HG03460 (cell line): ENCODE data around the gene CALML5.
"Not testable (repeated sequence)": the region's sequence is repeated elsewhere in the genome, so short reads cannot be mapped to it uniquely, and the experiment has no call there.

Experiments
- ATAC-seq: cut with Tn5 transposase; IDR thresholded peaks from one replicate; pipeline ENCODE4 v1.9.1; 2021; ENCODE audit not compliant: unreplicated experiment

The CALML5 gene

GRCh38 chr10:5484205-5484604, 15.2 kb downstream of the CALML5 start:
- ATAC-seq: no peak

- no peak for ATAC-seq
Measured at GRCh38 chr10:5482016-5482415, 17.4 kb downstream of the CALML5 start.

GRCh38 chr10:5481121-5481520, 18.2 kb downstream of the CALML5 start:
- ATAC-seq: no peak

- ATAC-seq: no peak
Measured at GRCh38 chr10:5480162-5480941, 19.0 kb downstream of the CALML5 start.

- ATAC-seq: no peak
Measured at GRCh38 chr10:5479481-5480161, 19.7 kb downstream of the CALML5 start.

GRCh38 chr10:5478694-5479305, 20.6 kb downstream of the CALML5 start:
- no peak for ATAC-seq

GRCh38 chr10:5477948-5478693, 21.2 kb downstream of the CALML5 start:
- no peak for ATAC-seq

- no peak for ATAC-seq
Measured at GRCh38 chr10:5476918-5477525, 22.3 kb downstream of the CALML5 start.

GRCh38 chr10:5475974-5476807, 23.2 kb downstream of the CALML5 start:
- ATAC-seq: not testable (repeated sequence)

GRCh38 chr10:5475088-5475487, 24.3 kb downstream of the CALML5 start:
- not testable (repeated sequence) for ATAC-seq

- not testable (repeated sequence) for ATAC-seq
Measured at GRCh38 chr10:5474642-5475041, 24.7 kb downstream of the CALML5 start.

GRCh38 chr10:5470062-5470751, 29.2 kb downstream of the CALML5 start:
- no peak for ATAC-seq

GRCh38 chr10:5469353-5470061, 29.9 kb downstream of the CALML5 start:
- ATAC-seq: no peak

GRCh38 chr10:5468262-5469106, 30.9 kb downstream of the CALML5 start:
- ATAC-seq: no peak

- no peak for ATAC-seq
Measured at GRCh38 chr10:5467634-5468255, 31.6 kb downstream of the CALML5 start.

GRCh38 chr10:5467207-5467535, 32.2 kb downstream of the CALML5 start:
- no peak for ATAC-seq

- no peak for ATAC-seq
Measured at GRCh38 chr10:5466451-5467206, 32.7 kb downstream of the CALML5 start.
